Natural killer cell (primary cell): ENCODE data around the gene ULBP3. TPM values are rescaled to one million over a fixed set of nuclear protein-coding genes. Genes with fewer than 3 reads are reported as not detected.

Experiments
- ATAC-seq, 3 donors: fragments of 150-1000 bp in 2 of 3; fragments of 200-7000 bp in 1 of 3; cut with Tn5 transposase; 1 replicate in 1 of 3; 2 replicates in 2 of 3; pipeline ENCODE4 v1.10.0; 2021; ENCODE audit warnings: mild to moderate bottlenecking in 2 of 3, moderate library complexity in 2 of 3
- DNase-seq, 2 donors: peaks; one replicate each; pipeline versions ENCODE4 v3.0.0 to v3.0.0-alpha.2; 2013 to 2021; ENCODE audit warnings: mixed read lengths in 1 of 2
- H3K27ac ChIP-seq: one replicate; pipeline ENCODE4 v1.5.1; 2013; ENCODE audit warnings: mild to moderate bottlenecking, low read length
- H3K27me3 ChIP-seq: one replicate; pipeline ENCODE4 v1.6.1; 2013; ENCODE audit warnings: low read length; ENCODE audit not compliant: control insufficient read depth, insufficient read depth
- H3K36me3 ChIP-seq: one replicate; pipeline ENCODE4 v1.6.1; 2013; ENCODE audit warnings: low read length; ENCODE audit not compliant: control insufficient read depth, insufficient read depth
- H3K4me1 ChIP-seq: one replicate; pipeline ENCODE4 v1.6.1; 2013; ENCODE audit warnings: low read length; ENCODE audit not compliant: control insufficient read depth, insufficient read depth
- H3K4me3 ChIP-seq: one replicate; pipeline ENCODE4 v1.5.1; 2013; ENCODE audit warnings: low read length
- H3K9me3 ChIP-seq: one replicate; pipeline ENCODE4 v1.6.1; 2013; ENCODE audit warnings: low read length; ENCODE audit not compliant: control insufficient read depth, insufficient read depth
- H3K27ac Mint-ChIP-seq, 2 donors: one replicate each; pipeline ENCODE4 v1.8.0; 2022; ENCODE audit warnings: mild to moderate bottlenecking in 2 of 2, mixed read lengths in 2 of 2, moderate library complexity in 1 of 2
- H3K27me3 Mint-ChIP-seq, 2 donors: one replicate each; pipeline ENCODE4 v1.8.0; 2022; ENCODE audit warnings: low read depth in 2 of 2, mixed read lengths in 2 of 2
- H3K36me3 Mint-ChIP-seq: one replicate; pipeline ENCODE4 v1.8.0; 2022; ENCODE audit warnings: mixed read lengths
- H3K4me1 Mint-ChIP-seq, 2 donors: one replicate each; pipeline ENCODE4 v1.8.0; 2022; ENCODE audit warnings: mixed read lengths in 2 of 2
- H3K4me3 Mint-ChIP-seq: one replicate; pipeline ENCODE4 v1.8.0; 2022; ENCODE audit warnings: mild to moderate bottlenecking, moderate library complexity, mixed read lengths
- H3K9me3 Mint-ChIP-seq, 2 donors: one replicate each; pipeline ENCODE4 v1.8.0; 2022; ENCODE audit warnings: mixed read lengths in 2 of 2
- CTCF ChIP-seq: fragments of 200-600 bp; IDR thresholded peaks from one replicate; pipeline ENCODE4 v1.8.0; 2022; ENCODE audit warnings: antibody characterized with exemption
- WGBS: methylation state at CpG from one replicate; pipeline ENCODE4 v1.1.7; 2013; ENCODE audit warnings: missing lambda C conversion rate; ENCODE audit not compliant: insufficient coverage; 5-methylcytosine and 5-hydroxymethylcytosine counted together
- intact Hi-C: fragments of 100-400 bp; cut with micrococcal nuclease; formaldehyde crosslinking; loops from one replicate; pipeline ENCODE4 v1.14.2; 2022
- total RNA-seq, 4 donors: library from RNA; stranded (reverse); fragments of 120-200 nt in 1 of 4; gene quantifications; one replicate each; pipeline versions ENCODE4 v1.2.3 to v1.2.4, GENCODE V29; 2013 to 2022

Gene ULBP3
- total RNA-seq, 3 donors from 2014 or later (not counting 1 experiment from before 2014, with no cell fraction given), result 0.64 to 1.5 (median 0.75) TPM

GRCh38 chr6:150058231-150058792, 10.6 kb downstream of the ULBP3 start:
- no peaks in the 10 kb centered on the region for H3K9me3 Mint-ChIP-seq
- intact Hi-C loops, result no loop called here
- Histone ChIP-seq H3K36me3 (no peaks in the 10 kb centered on the region), H3K9me3 (no peaks in the 10 kb centered on the region), H3K27me3 (peaks cover 2% of the 10 kb centered on the region), H3K4me1 (peaks cover 7% of the 10 kb centered on the region), H3K27ac (no peak overlapping the region), H3K4me3 (no peak overlapping the region)
- no peaks in the 10 kb centered on the region for H3K36me3 Mint-ChIP-seq
- no peak for TF ChIP-seq CTCF
- WGBS, result 96% methylated on average over 14 of the region's 14 CpGs
- no peak for ATAC-seq
- no peak overlapping the region for H3K27ac Mint-ChIP-seq
- H3K27me3 Mint-ChIP-seq, result peaks cover 29 to 35% of the 10 kb centered on the region in 2 donors
- no peak overlapping the region for H3K4me3 Mint-ChIP-seq
- H3K4me1 Mint-ChIP-seq, result peaks cover 9 to 11% of the 10 kb centered on the region in 2 donors
- DNase-seq, result no peak

- ATAC-seq (no peak), DNase-seq (no peak)
- WGBS, result 83% methylated on average over 29 of the region's 29 CpGs
- Histone ChIP-seq H3K27ac (no peak overlapping the region), H3K36me3 (no peaks in the 10 kb centered on the region), H3K4me3 (no peak overlapping the region), H3K9me3 (no peaks in the 10 kb centered on the region), H3K4me1 (peaks cover 7% of the 10 kb centered on the region), H3K27me3 (peaks cover 4% of the 10 kb centered on the region)
- intact Hi-C loops, result no loop called here
- Mint-ChIP-seq H3K27ac (no peak overlapping the region), H3K9me3 (no peaks in the 10 kb centered on the region), H3K36me3 (no peaks in the 10 kb centered on the region), H3K4me1 (peaks cover 9 to 11% of the 10 kb centered on the region in 2 donors), H3K27me3 (peaks cover 37 to 43% of the 10 kb centered on the region in 2 donors), H3K4me3 (no peak overlapping the region)
- no peak for TF ChIP-seq CTCF
Observed at GRCh38 chr6:150057501-150057951, 11.4 kb downstream of the ULBP3 start.

GRCh38 chr6:150056916-150057315, 12.0 kb downstream of the ULBP3 start:
- no peak overlapping the region for H3K27ac Mint-ChIP-seq
- H3K4me3 Mint-ChIP-seq, result no peak overlapping the region
- DNase-seq (no peak), ATAC-seq (no peak)
- no peak overlapping the region for H3K4me3 ChIP-seq
- peaks cover 7% of the 10 kb centered on the region for H3K4me1 ChIP-seq
- no peaks in the 10 kb centered on the region for H3K9me3 ChIP-seq
- peaks cover 42 to 49% of the 10 kb centered on the region in 2 donors for H3K27me3 Mint-ChIP-seq
- H3K4me1 Mint-ChIP-seq, result peaks cover 9 to 11% of the 10 kb centered on the region in 2 donors
- H3K36me3 Mint-ChIP-seq, result no peaks in the 10 kb centered on the region
- H3K27ac ChIP-seq, result no peak overlapping the region
- TF ChIP-seq CTCF, result no peak
- no peaks in the 10 kb centered on the region for H3K9me3 Mint-ChIP-seq
- 89% methylated on average over 4 of the region's 4 CpGs for WGBS
- no peaks in the 10 kb centered on the region for H3K36me3 ChIP-seq
- peaks cover 4% of the 10 kb centered on the region for H3K27me3 ChIP-seq
- intact Hi-C loops, result no loop called here

GRCh38 chr6:150056156-150056555, 12.8 kb downstream of the ULBP3 start:
- Histone ChIP-seq H3K27ac (no peak overlapping the region), H3K4me1 (peaks cover 7% of the 10 kb centered on the region), H3K9me3 (no peaks in the 10 kb centered on the region), H3K27me3 (peaks cover 4% of the 10 kb centered on the region), H3K36me3 (no peaks in the 10 kb centered on the region), H3K4me3 (no peak overlapping the region)
- H3K4me3 Mint-ChIP-seq, result no peak overlapping the region
- no peak for TF ChIP-seq CTCF
- WGBS, result 83% methylated on average over 12 of the region's 12 CpGs
- no peak for DNase-seq
- peaks cover 42 to 50% of the 10 kb centered on the region in 2 donors for H3K27me3 Mint-ChIP-seq
- H3K9me3 Mint-ChIP-seq, result no peaks in the 10 kb centered on the region
- no peak for ATAC-seq
- peaks cover 9 to 11% of the 10 kb centered on the region in 2 donors for H3K4me1 Mint-ChIP-seq
- intact Hi-C loops, result no loop called here
- H3K27ac Mint-ChIP-seq, result no peak overlapping the region
- no peaks in the 10 kb centered on the region for H3K36me3 Mint-ChIP-seq
